HepG2 (cell line): Measurements from ENCODE around the gene ANKRD37.

Source experiments
- ERF ChIP-seq: IDR thresholded peaks from 2 replicates; pipeline ENCODE4 v1.6.1; 2018; ENCODE audit warnings: missing biosample characterization, missing genetic modification reagents
- NPAS2 ChIP-seq: sonication (generic); formaldehyde crosslinking; IDR thresholded peaks from 2 replicates; pipeline ENCODE4 v1.8.0; 2022; ENCODE audit warnings: mild to moderate bottlenecking, missing genetic modification reagents, borderline replicate concordance
- POLR2A ChIP-seq, 2 experiments: IDR thresholded peaks; 2 replicates each; pipeline ENCODE4 v1.6.1; 2011; ENCODE audit warnings: low read depth in 2 of 2, low read length in 2 of 2, mild to moderate bottlenecking in 1 of 2, moderate library complexity in 1 of 2; ENCODE audit not compliant: insufficient read depth in 1 of 2
- ZNF660 ChIP-seq: sonication (generic); formaldehyde crosslinking; IDR thresholded peaks from 2 replicates; pipeline ENCODE4 v1.5.1; 2020; ENCODE audit warnings: mild to moderate bottlenecking, low read depth, missing genetic modification reagents, borderline replicate concordance
- ZNF674 ChIP-seq: sonication (generic); formaldehyde crosslinking; IDR thresholded peaks from 2 replicates; pipeline ENCODE4 v1.5.0; 2020; ENCODE audit warnings: low read depth, mild to moderate bottlenecking, missing genetic modification reagents
- TF ChIP-seq, protein P1 (sequence below): sonication (generic); formaldehyde crosslinking; conservative IDR thresholded peaks from 2 replicates; pipeline ENCODE4 v1.4.0; 2020; ENCODE audit warnings: missing genetic modification reagents
- TF ChIP-seq, protein P2 (sequence below): sonication (generic); formaldehyde crosslinking; IDR thresholded peaks from 2 replicates; pipeline ENCODE4 v1.5.0; 2020; ENCODE audit warnings: mild to moderate bottlenecking, missing genetic modification reagents, moderate library complexity

DNA sequence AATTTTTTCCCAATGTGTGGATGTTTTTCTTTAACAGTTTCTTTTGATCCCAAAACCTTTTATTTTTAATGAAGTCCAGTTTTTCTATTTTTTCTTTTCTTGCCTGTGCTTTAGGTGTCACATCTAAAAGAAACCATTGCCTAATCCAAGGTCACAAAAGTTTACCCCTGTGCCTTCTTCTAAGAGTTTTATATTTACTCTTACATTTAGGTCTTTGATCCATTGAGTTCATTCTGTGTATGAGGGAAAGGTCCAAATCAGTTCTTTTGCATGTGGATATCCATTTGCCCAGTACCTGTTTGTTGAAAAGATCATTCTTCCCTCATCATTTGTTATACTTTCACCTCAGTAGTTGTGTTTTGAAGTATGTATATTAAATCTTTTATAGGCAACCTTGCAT lies 13.9 kb upstream of the ANKRD37 start:
- TF ChIP-seq, protein P1, sequence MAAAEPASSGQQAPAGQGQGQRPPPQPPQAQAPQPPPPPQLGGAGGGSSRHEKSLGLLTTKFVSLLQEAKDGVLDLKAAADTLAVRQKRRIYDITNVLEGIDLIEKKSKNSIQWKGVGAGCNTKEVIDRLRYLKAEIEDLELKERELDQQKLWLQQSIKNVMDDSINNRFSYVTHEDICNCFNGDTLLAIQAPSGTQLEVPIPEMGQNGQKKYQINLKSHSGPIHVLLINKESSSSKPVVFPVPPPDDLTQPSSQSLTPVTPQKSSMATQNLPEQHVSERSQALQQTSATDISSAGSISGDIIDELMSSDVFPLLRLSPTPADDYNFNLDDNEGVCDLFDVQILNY (CRISPR knock-in tag): no peak
- no peak for TF ChIP-seq ZNF660 (CRISPR knock-in tag)
- TF ChIP-seq ZNF674 (CRISPR knock-in tag): no peak
- TF ChIP-seq, protein P2, sequence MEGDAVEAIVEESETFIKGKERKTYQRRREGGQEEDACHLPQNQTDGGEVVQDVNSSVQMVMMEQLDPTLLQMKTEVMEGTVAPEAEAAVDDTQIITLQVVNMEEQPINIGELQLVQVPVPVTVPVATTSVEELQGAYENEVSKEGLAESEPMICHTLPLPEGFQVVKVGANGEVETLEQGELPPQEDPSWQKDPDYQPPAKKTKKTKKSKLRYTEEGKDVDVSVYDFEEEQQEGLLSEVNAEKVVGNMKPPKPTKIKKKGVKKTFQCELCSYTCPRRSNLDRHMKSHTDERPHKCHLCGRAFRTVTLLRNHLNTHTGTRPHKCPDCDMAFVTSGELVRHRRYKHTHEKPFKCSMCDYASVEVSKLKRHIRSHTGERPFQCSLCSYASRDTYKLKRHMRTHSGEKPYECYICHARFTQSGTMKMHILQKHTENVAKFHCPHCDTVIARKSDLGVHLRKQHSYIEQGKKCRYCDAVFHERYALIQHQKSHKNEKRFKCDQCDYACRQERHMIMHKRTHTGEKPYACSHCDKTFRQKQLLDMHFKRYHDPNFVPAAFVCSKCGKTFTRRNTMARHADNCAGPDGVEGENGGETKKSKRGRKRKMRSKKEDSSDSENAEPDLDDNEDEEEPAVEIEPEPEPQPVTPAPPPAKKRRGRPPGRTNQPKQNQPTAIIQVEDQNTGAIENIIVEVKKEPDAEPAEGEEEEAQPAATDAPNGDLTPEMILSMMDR (CRISPR knock-in tag): no peak
- no peak for TF ChIP-seq NPAS2
- TF ChIP-seq ERF (CRISPR knock-in tag): no peak
- TF ChIP-seq POLR2A (IDR thresholded peaks at IDR 0.05; ENCODE audit: insufficient read depth in 1 of 2, low read depth in 2 of 2, low read length in 2 of 2): no peak
